Chondrocyte (in vitro differentiated cells): ENCODE measurements around the gene ISM2. TPM values are rescaled to one million over a fixed set of nuclear protein-coding genes. Genes with fewer than 3 reads are reported as not detected.

Experiments
- DNase-seq: peaks from one replicate; pipeline ENCODE4 v3.0.0; 2021; ENCODE audit warnings: mixed read lengths, low spot score
- H3K27ac Mint-ChIP-seq: one replicate; pipeline ENCODE4 v1.8.0; 2021; ENCODE audit warnings: mild to moderate bottlenecking, moderate library complexity, mixed read lengths; ENCODE audit not compliant: unreplicated experiment
- H3K27me3 Mint-ChIP-seq: 2 replicates; pipeline ENCODE4 v1.8.0; 2021; ENCODE audit warnings: low read depth, mixed read lengths
- H3K36me3 Mint-ChIP-seq: 2 replicates; pipeline ENCODE4 v1.8.0; 2021; ENCODE audit warnings: low read depth, mixed read lengths
- H3K4me1 Mint-ChIP-seq: 2 replicates; pipeline ENCODE4 v1.8.0; 2021; ENCODE audit warnings: low read depth, mild to moderate bottlenecking, mixed read lengths
- H3K4me3 Mint-ChIP-seq: one replicate; pipeline ENCODE4 v1.8.0; 2021; ENCODE audit warnings: mild to moderate bottlenecking, moderate library complexity, mixed read lengths; ENCODE audit not compliant: unreplicated experiment
- H3K9me3 Mint-ChIP-seq: 2 replicates; pipeline ENCODE4 v1.8.0; 2021; ENCODE audit warnings: low read depth, mixed read lengths
- total RNA-seq: library from RNA; stranded (reverse); gene quantifications from 3 replicates; pipeline ENCODE4 v1.2.1, GENCODE V29; 2021
- TF ChIP-seq, protein P1 (sequence below): fragments of 200-600 bp; sonication (generic); IDR thresholded peaks from 2 replicates; pipeline ENCODE4 v1.5.0; 2021; ENCODE audit warnings: antibody characterized with exemption, mild to moderate bottlenecking, moderate library complexity

The ISM2 gene
- total RNA-seq, 1 donor from 2014 or later, result 0.20 TPM

- Mint-ChIP-seq H3K4me3 (no peak overlapping the region), H3K36me3 (peaks cover 33% of the 10 kb centered on the region), H3K27me3 (no peaks in the 10 kb centered on the region), H3K27ac (no peak overlapping the region), H3K4me1 (no peaks in the 10 kb centered on the region), H3K9me3 (no peaks in the 10 kb centered on the region)
- no peak for DNase-seq
- TF ChIP-seq, protein P1, sequence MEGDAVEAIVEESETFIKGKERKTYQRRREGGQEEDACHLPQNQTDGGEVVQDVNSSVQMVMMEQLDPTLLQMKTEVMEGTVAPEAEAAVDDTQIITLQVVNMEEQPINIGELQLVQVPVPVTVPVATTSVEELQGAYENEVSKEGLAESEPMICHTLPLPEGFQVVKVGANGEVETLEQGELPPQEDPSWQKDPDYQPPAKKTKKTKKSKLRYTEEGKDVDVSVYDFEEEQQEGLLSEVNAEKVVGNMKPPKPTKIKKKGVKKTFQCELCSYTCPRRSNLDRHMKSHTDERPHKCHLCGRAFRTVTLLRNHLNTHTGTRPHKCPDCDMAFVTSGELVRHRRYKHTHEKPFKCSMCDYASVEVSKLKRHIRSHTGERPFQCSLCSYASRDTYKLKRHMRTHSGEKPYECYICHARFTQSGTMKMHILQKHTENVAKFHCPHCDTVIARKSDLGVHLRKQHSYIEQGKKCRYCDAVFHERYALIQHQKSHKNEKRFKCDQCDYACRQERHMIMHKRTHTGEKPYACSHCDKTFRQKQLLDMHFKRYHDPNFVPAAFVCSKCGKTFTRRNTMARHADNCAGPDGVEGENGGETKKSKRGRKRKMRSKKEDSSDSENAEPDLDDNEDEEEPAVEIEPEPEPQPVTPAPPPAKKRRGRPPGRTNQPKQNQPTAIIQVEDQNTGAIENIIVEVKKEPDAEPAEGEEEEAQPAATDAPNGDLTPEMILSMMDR, result no peak
Observed at GRCh38 chr14:77516126-77516525, 17.5 kb upstream of the ISM2 start.

GRCh38 chr14:77511486-77512162, 13.0 kb upstream of the ISM2 start:
- H3K4me3 Mint-ChIP-seq, result no peak overlapping the region
- no peaks in the 10 kb centered on the region for H3K27me3 Mint-ChIP-seq
- H3K27ac Mint-ChIP-seq, result no peak overlapping the region
- no peaks in the 10 kb centered on the region for H3K4me1 Mint-ChIP-seq
- H3K36me3 Mint-ChIP-seq, result peaks cover 26% of the 10 kb centered on the region
- DNase-seq, result no peak
- no peaks in the 10 kb centered on the region for H3K9me3 Mint-ChIP-seq
- TF ChIP-seq, protein P1, result no peak

- Mint-ChIP-seq H3K27me3 (no peaks in the 10 kb centered on the region), H3K4me1 (no peaks in the 10 kb centered on the region), H3K27ac (no peak overlapping the region), H3K4me3 (no peak overlapping the region), H3K9me3 (no peaks in the 10 kb centered on the region), H3K36me3 (peaks cover 23% of the 10 kb centered on the region)
- DNase-seq, result no peak
- TF ChIP-seq, protein P1, result no peak
Observed at GRCh38 chr14:77509366-77509765, 10.8 kb upstream of the ISM2 start.

GRCh38 chr14:77508876-77509275, 10.3 kb upstream of the ISM2 start:
- no peak for DNase-seq
- no peak overlapping the region for H3K4me3 Mint-ChIP-seq
- no peaks in the 10 kb centered on the region for H3K9me3 Mint-ChIP-seq
- H3K4me1 Mint-ChIP-seq, result no peaks in the 10 kb centered on the region
- H3K36me3 Mint-ChIP-seq, result peaks cover 23% of the 10 kb centered on the region
- H3K27ac Mint-ChIP-seq, result no peak overlapping the region
- TF ChIP-seq, protein P1, result no peak
- no peaks in the 10 kb centered on the region for H3K27me3 Mint-ChIP-seq

DNA sequence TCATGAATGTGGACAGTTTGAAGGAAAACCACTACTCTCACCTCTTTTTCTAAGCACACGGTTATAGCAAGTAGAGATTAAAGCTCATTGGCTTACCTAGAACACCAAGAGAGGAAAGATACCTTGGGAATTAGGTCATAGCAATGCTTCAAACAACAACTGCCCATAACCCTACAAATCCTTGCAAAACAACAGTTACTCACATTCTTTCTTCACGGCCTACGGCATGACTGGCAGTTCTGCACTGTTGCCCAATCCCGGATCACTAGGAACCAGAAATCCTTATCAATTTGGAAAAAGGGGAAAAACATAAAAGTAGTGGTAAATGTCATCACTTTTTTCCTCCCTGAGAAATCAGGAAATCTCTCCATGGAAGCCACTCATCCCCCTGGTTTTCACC, 9.6 kb upstream of the ISM2 start:
- H3K27ac Mint-ChIP-seq, result no peak overlapping the region
- DNase-seq, result no peak
- H3K4me1 Mint-ChIP-seq, result no peaks in the 10 kb centered on the region

More for the DNA sequence above, 9.6 kb upstream of the ISM2 start:
- TF ChIP-seq, protein P1, result no peak
- H3K27me3 Mint-ChIP-seq, result no peaks in the 10 kb centered on the region
- H3K4me3 Mint-ChIP-seq, result no peak overlapping the region
- peaks cover 25% of the 10 kb centered on the region for H3K36me3 Mint-ChIP-seq
- peaks cover 2% of the 10 kb centered on the region for H3K9me3 Mint-ChIP-seq
